Mesenchymal stem cell (in vitro differentiated cells and primary cell): ENCODE measurements around the gene LRIG1.

Source experiments
- DNase-seq: peaks from one replicate; pipeline ENCODE4 v3.0.0-alpha.2; 2013
- H2AFZ ChIP-seq: one replicate; pipeline ENCODE4 v1.6.1; 2013; ENCODE audit warnings: low read depth, mild to moderate bottlenecking, control low read depth, inconsistent platforms, low read length, moderate library complexity
- H2AK5ac ChIP-seq: 2 replicates; pipeline ENCODE4 v1.6.1; 2013; ENCODE audit warnings: low read length, moderate library complexity, mild to moderate bottlenecking, inconsistent platforms; ENCODE audit not compliant: severe bottlenecking
- H2BK120ac ChIP-seq: one replicate; pipeline ENCODE4 v1.6.1; 2013; ENCODE audit warnings: low read depth, mild to moderate bottlenecking, inconsistent platforms, low read length, moderate library complexity
- H2BK12ac ChIP-seq, 2 experiments: one replicate each; pipeline ENCODE4 v1.6.1; 2013; ENCODE audit warnings: inconsistent platforms in 2 of 2, low read length in 2 of 2, mild to moderate bottlenecking in 2 of 2, moderate library complexity in 2 of 2, control low read depth in 1 of 2
- H2BK15ac ChIP-seq: one replicate; pipeline ENCODE4 v1.6.1; 2013; ENCODE audit warnings: mild to moderate bottlenecking, low read depth, inconsistent platforms; ENCODE audit not compliant: poor library complexity, severe bottlenecking
- H2BK5ac ChIP-seq: 2 replicates; pipeline ENCODE4 v1.6.1; 2013; ENCODE audit warnings: low read depth, mild to moderate bottlenecking, low read length, control low read depth, inconsistent platforms; ENCODE audit not compliant: poor library complexity, severe bottlenecking
- H3K14ac ChIP-seq, 2 experiments: one replicate each; pipeline ENCODE4 v1.6.1; 2013; ENCODE audit warnings: inconsistent platforms in 2 of 2, low read length in 2 of 2, control low read depth in 1 of 2, mild to moderate bottlenecking in 1 of 2, moderate library complexity in 1 of 2
- H3K18ac ChIP-seq, 2 experiments: one replicate each; pipeline ENCODE4 v1.6.1; 2013; ENCODE audit warnings: inconsistent platforms in 2 of 2, low read length in 2 of 2, control low read depth in 1 of 2, low read depth in 1 of 2, mild to moderate bottlenecking in 1 of 2
- H3K23ac ChIP-seq, 2 experiments: one replicate each; pipeline ENCODE4 v1.6.1; 2013; ENCODE audit warnings: inconsistent platforms in 2 of 2, low read length in 2 of 2, mild to moderate bottlenecking in 2 of 2, moderate library complexity in 2 of 2, control low read depth in 1 of 2
- H3K27ac ChIP-seq: 2 replicates; pipeline ENCODE4 v1.5.1; 2013; ENCODE audit warnings: mild to moderate bottlenecking, moderate library complexity, low read length, control low read depth, inconsistent platforms; ENCODE audit not compliant: poor library complexity, severe bottlenecking
- H3K27me3 ChIP-seq, 2 experiments: 2 replicates each; pipeline versions ENCODE4 v1.6.1 to v1.7.0; 2013; ENCODE audit warnings: low read length in 2 of 2, mild to moderate bottlenecking in 2 of 2, moderate library complexity in 2 of 2, control low read depth in 1 of 2, inconsistent platforms in 1 of 2; ENCODE audit not compliant: control insufficient read depth in 1 of 2, insufficient read depth in 1 of 2
- H3K36me3 ChIP-seq, 2 experiments: 2 replicates each; pipeline versions ENCODE4 v1.6.1 to v1.7.0; 2013; ENCODE audit warnings: low read length in 2 of 2, control low read depth in 1 of 2, inconsistent platforms in 1 of 2, low read depth in 1 of 2, mild to moderate bottlenecking in 1 of 2; ENCODE audit not compliant: insufficient read depth in 2 of 2, control insufficient read depth in 1 of 2
- H3K4ac ChIP-seq, 2 experiments: one replicate each; pipeline ENCODE4 v1.6.1; 2013; ENCODE audit warnings: inconsistent platforms in 2 of 2, low read length in 2 of 2, mild to moderate bottlenecking in 2 of 2, moderate library complexity in 2 of 2, control low read depth in 1 of 2, low read depth in 1 of 2
- H3K4me1 ChIP-seq: 2 replicates; pipeline ENCODE4 v1.6.1; 2013; ENCODE audit warnings: low read depth, low read length, control low read depth; ENCODE audit not compliant: control insufficient read depth, insufficient read depth
- H3K4me2 ChIP-seq: 2 replicates; pipeline ENCODE4 v1.6.1; 2013; ENCODE audit warnings: low read length, mild to moderate bottlenecking, inconsistent platforms; ENCODE audit not compliant: poor library complexity, severe bottlenecking
- H3K4me3 ChIP-seq, 2 experiments: 2 replicates each; pipeline versions ENCODE4 v1.5.1 to v1.7.0; 2013; ENCODE audit warnings: low read length in 2 of 2, mild to moderate bottlenecking in 2 of 2, control low read depth in 1 of 2, low read depth in 1 of 2; ENCODE audit not compliant: insufficient read depth in 1 of 2
- H3K79me1 ChIP-seq: replicated peaks from 2 replicates; pipeline ENCODE4 v1.6.1; 2013; ENCODE audit warnings: mild to moderate bottlenecking, control low read depth, low read length, inconsistent platforms; ENCODE audit not compliant: poor library complexity, severe bottlenecking
- H3K9ac ChIP-seq: 2 replicates; pipeline ENCODE4 v1.7.0; 2013; ENCODE audit warnings: mild to moderate bottlenecking, low read length, moderate library complexity
- H3K9me3 ChIP-seq: 2 replicates; pipeline ENCODE4 v1.7.0; 2013; ENCODE audit warnings: mild to moderate bottlenecking, low read length; ENCODE audit not compliant: control insufficient read depth
- H4K8ac ChIP-seq: one replicate; pipeline ENCODE4 v1.6.1; 2013; ENCODE audit warnings: inconsistent platforms, mild to moderate bottlenecking, low read length, moderate library complexity
- H4K91ac ChIP-seq: one replicate; pipeline ENCODE4 v1.6.1; 2013; ENCODE audit warnings: mild to moderate bottlenecking, low read length, inconsistent platforms
- WGBS: methylation state at CpG from one replicate; pipeline ENCODE4 v1.1.7; 2013; ENCODE audit warnings: mixed read lengths; 5-methylcytosine and 5-hydroxymethylcytosine counted together

The LRIG1 gene

DNA sequence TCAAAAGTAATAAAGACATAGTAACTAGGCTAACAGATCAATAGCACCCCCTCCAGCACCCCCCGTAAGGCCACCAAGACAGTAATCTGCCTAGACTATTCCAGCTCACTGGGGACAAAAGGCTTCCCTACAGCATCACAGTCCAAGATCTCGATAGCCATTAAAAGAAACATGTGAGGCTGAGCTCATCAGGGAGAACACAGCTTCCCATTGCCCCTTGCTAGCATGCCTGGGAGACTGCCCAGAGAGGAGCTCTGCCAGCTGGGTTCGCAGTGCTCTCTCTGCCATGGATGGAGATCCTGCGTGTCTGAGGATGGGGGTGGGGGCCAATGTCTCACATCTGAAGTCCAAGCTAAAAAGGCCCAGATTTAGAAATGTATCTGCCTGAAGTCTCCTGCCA is 17.8 kb downstream of the LRIG1 start:
- Histone ChIP-seq H3K4ac (peak overlapping the region in 1 of 2 experiments; percentile 80), H2BK5ac (no peak overlapping the region), H3K36me3 (peaks cover 0 to 3% of the 10 kb centered on the region in 2 experiments), H3K18ac (peak overlapping the region; percentile 83 to 87), H3K79me1 (peaks cover 6% of the 10 kb centered on the region), H3K4me3 (peak overlapping the region in 1 of 2 experiments; percentile 30), H3K27ac (peak overlapping the region; percentile 24), H2BK15ac (no peak overlapping the region), H3K27me3 (no peaks in the 10 kb centered on the region), H2BK12ac (peak overlapping the region; percentile 68 to 96), H2AK5ac (peak overlapping the region; percentile 61), H2AFZ (no peak overlapping the region), H4K91ac (peak overlapping the region; percentile 72), H3K9ac (peak overlapping the region; percentile 83), H3K9me3 (no peaks in the 10 kb centered on the region), H3K23ac (no peak overlapping the region), H3K14ac (no peak overlapping the region), H2BK120ac (peak overlapping the region; percentile 80), H3K4me1 (peaks cover 26% of the 10 kb centered on the region), H4K8ac (peak overlapping the region; percentile 90), H3K4me2 (no peak overlapping the region)
- DNase-seq = peak; percentile 45
- WGBS = 85% methylated on average over 4 of the region's 4 CpGs

DNA sequence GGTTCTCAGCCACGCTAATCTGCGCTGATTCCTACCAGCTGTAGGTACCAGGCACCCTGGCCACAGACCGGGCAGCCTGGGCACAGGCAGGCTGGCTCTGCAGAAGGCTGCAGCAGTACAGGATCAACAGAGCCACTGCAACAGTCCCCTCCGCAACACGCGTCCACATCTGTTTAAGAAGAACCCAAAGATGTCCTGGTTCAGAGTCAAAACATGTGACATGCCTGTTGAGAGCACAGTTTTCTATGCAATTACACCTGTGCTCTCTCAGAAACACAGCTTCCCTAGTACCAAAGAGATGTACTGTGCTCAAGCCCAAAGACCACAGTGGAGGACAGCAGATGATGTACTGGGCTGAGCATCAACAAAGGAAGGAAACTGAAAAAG is 18.8 kb downstream of the LRIG1 start:
- peak overlapping the region; percentile 98 for H4K91ac ChIP-seq
- H3K36me3 ChIP-seq = peaks cover 0 to 3% of the 10 kb centered on the region in 2 experiments
- H3K27ac ChIP-seq = no peak overlapping the region
- peak overlapping the region; percentile 77 for H2BK120ac ChIP-seq
- H3K4me2 ChIP-seq = no peak overlapping the region
- peak overlapping the region; percentile 84 for H2AK5ac ChIP-seq
- peaks cover 6% of the 10 kb centered on the region for H3K79me1 ChIP-seq
- no peak overlapping the region for H3K14ac ChIP-seq
- peak overlapping the region; percentile 84 for H4K8ac ChIP-seq
- peaks cover 33% of the 10 kb centered on the region for H3K4me1 ChIP-seq
- H3K9me3 ChIP-seq = no peaks in the 10 kb centered on the region
- no peak overlapping the region for H3K4me3 ChIP-seq
- H2AFZ ChIP-seq = no peak overlapping the region
- H3K18ac ChIP-seq = peak overlapping the region; percentile 80 to 93
- peak overlapping the region; percentile 83 for H3K9ac ChIP-seq
- no peak for DNase-seq
- H3K4ac ChIP-seq = peak overlapping the region; percentile 65 to 80
- no peak overlapping the region for H2BK15ac ChIP-seq
- no peak overlapping the region for H2BK5ac ChIP-seq
- peak overlapping the region; percentile 82 to 94 for H2BK12ac ChIP-seq
- WGBS = 60% methylated on average over 6 of the region's 6 CpGs
- no peaks in the 10 kb centered on the region for H3K27me3 ChIP-seq
- H3K23ac ChIP-seq = no peak overlapping the region

DNA sequence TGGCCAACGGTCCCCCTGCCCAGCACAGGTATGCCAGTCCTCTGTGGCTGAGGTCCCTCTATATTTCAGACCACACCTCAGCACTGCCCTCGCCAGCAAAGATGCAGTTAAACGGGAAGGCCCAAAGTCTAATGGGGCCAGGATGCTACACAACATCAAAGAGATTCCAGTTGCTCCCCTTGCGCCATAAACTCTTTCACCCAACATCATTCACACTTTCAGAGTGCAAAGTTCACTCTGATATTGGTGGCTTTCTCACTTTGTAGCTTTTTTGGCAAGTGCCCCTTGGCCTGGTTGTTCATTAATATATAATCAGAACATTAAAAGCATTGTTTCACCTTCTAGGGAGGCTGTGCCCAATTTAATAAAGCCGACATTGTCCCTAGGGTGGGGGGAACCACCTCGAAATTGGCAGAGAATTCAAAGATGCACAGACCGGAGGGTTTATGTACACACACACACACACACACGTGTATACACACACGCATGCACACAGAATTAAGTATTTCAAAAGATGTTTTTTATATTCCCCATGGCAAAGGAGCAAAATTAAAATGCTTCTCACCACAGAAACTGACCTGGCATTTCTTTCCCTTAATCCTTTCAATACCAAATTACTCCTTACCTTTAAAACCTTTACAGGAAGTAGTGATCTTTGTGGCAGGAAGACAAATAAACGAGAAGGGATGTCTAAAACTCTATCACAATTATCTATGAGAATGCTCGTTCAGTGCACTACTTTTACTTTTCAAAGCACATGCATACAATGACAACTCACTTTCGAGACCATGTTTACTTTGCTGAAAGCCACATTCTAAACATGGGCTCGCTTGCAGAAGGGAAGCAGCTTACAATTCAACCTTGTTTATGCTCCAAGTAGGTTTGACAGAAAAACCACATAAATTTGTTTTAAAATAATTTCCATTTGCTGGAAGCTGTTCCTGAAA is 19.5 kb downstream of the LRIG1 start:
- Histone ChIP-seq H4K8ac (peak overlapping the region; percentile 84), H3K4me3 (no peak overlapping the region), H4K91ac (peak overlapping the region; percentile 98), H3K4me2 (no peak overlapping the region), H2BK120ac (peak overlapping the region; percentile 27), H2BK15ac (peak overlapping the region; percentile 73), H2BK12ac (peak overlapping the region; percentile 93 to 94), H3K27ac (no peak overlapping the region), H3K4me1 (peaks cover 35% of the 10 kb centered on the region), H2BK5ac (no peak overlapping the region), H3K36me3 (peaks cover 0 to 3% of the 10 kb centered on the region in 2 experiments), H3K79me1 (peaks cover 6% of the 10 kb centered on the region), H3K14ac (no peak overlapping the region), H2AK5ac (peak overlapping the region; percentile 84), H3K18ac (peak overlapping the region; percentile 80 to 95), H3K23ac (no peak overlapping the region), H2AFZ (no peak overlapping the region), H3K27me3 (no peaks in the 10 kb centered on the region), H3K4ac (peak overlapping the region in 1 of 2 experiments; percentile 15), H3K9ac (peak overlapping the region; percentile 33), H3K9me3 (no peaks in the 10 kb centered on the region)
- peak; percentile 84 for DNase-seq
- 47% methylated on average over 12 of the region's 13 CpGs for WGBS

DNA sequence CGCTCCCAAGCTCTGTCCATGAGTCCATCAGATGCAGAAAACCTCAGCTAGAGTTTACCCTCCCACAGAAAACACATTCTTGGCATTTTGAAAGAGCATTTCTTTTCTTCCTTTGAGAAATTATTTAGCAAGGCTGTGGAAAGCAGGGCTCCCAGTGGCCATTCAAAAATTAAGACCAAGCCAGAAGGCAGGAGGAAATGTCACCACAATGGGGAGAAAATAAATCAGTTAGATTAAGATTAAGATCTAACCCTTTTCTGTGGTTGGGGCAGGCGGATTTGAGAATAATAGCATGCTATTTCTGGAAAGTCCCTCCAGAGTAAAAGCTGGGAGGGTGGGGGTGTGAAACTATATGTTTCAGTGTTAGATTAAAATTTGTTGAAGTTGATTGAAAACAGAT is 20.2 kb downstream of the LRIG1 start:
- Histone ChIP-seq H2AFZ (no peak overlapping the region), H3K23ac (no peak overlapping the region), H3K9me3 (no peaks in the 10 kb centered on the region), H2BK12ac (peak overlapping the region; percentile 4 to 42), H4K91ac (peak overlapping the region; percentile 34), H2AK5ac (no peak overlapping the region), H3K27me3 (no peaks in the 10 kb centered on the region), H3K27ac (no peak overlapping the region), H4K8ac (no peak overlapping the region), H3K14ac (no peak overlapping the region), H3K9ac (peak overlapping the region; percentile 33), H3K4me2 (no peak overlapping the region), H3K36me3 (peaks cover 0 to 3% of the 10 kb centered on the region in 2 experiments), H3K4me3 (no peak overlapping the region), H3K79me1 (peaks cover 6% of the 10 kb centered on the region), H2BK5ac (no peak overlapping the region), H3K4me1 (peaks cover 31% of the 10 kb centered on the region), H3K4ac (peak overlapping the region in 1 of 2 experiments; percentile 62), H2BK120ac (peak overlapping the region; percentile 27), H3K18ac (peak overlapping the region; percentile 34 to 95), H2BK15ac (peak overlapping the region; percentile 73)
- WGBS = 47% methylated on average over 2 of the region's 2 CpGs
- peak; percentile 58 for DNase-seq
